GM18907 (cell line): ENCODE results near the gene PPY.
"Not testable (repeated sequence)": the region's sequence is repeated elsewhere in the genome, so short reads cannot be mapped to it uniquely, and the experiment has no call there.

ENCODE experiments used
- ATAC-seq: cut with Tn5 transposase; IDR thresholded peaks from one replicate; pipeline ENCODE4 v1.9.1; 2021; ENCODE audit warnings: mild to moderate bottlenecking, moderate library complexity; ENCODE audit not compliant: unreplicated experiment

The PPY gene

DNA sequence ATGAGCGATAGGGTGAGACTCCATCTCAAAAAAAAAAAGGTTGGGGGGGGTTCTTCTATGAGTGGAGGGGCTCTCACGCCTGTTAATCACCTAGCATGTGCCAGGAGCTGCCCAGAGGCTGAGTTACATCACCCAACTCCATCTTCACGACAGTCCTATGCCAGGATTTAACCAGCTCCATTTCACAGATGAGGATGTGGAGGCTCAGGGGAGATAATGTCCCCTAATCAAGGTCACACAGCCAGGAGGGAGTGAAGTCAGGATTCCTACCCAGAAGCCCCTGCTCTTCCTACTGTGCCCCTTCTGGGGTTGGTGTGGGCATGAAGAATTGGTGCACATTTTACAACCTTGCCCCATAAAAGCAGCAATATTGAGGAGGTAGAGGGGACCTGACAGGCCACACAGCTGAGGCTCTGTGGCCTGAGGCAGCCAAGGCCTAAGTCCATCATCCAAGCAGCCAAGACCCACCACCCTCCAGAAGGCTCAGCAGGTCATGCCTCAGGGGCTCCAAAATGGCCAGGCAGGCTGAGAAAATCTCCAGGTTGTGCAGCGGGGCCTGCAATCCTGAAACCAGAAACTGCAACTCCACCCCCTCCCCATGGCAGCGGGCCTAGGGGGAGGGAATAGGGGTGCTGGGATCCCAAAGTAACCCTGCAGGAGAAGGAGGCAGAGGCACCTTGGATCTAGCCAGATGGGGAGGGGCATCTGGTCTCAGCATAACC lies 6.9 kb downstream of the PPY start:
- no peak for ATAC-seq

DNA sequence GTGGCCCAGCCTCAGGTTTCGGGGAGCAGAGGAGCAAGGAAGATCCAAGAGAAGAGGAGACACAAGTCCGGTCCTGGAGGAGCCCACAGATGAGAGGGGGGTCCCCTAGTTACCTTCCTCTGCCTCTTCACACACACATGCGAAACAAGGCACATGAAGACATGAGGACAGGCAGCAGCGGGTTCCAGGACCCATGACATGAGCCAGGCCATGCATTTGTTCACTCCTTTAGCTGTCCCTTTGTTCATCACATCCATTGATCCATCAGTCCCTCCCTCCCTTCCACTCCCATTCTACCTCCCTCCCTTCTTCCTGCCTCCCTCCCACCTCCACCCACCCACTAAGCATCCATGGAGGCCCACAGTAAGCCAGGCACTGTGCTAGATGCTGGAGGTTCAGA lies 9.4 kb downstream of the PPY start:
- no peak for ATAC-seq

DNA sequence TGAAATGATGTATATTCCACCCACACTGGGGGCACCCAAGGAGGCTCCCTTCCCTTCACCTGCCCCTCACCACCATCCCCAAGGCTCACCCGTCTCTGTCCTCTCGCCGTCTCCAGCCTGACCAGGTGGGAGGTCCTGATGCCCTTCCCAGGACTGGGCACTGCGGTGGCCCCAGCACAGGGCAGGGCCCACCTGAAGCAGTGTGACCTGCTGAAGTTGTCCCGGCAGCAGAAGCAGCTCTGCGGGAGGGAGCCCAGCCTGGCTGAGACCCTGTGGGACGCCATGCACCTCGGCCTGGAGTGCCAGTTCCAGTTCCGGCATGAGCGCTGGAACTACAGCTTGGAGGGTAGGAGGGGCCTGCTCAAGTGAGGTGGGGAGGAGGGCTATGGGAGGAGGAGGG lies 9.9 kb downstream of the PPY start:
- no peak for ATAC-seq

DNA sequence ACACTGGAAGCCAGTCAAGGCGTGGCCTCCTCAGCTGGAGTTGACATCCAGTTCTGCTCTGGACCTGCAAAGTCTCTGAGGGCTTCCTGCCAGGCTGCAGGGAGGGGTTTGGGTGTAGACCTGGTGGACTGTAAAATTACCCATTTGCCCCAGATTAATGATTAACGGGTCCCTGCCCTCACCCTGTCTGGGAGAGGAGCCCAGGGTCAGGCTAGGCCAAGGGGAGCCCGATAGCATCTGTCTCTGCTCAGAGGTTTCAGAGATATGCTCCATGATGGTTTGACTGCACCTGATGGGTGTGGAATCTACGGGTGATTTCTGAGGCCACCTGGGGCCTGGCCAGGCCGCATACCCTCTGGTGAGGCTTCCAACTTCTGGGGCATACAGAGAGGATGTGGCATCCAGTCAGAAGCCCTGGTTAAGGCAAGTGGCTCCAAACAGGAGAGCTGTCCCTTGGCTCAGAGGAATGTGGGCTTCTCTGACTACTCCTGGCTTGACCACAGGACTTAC lies 11.2 kb downstream of the PPY start:
- no peak for ATAC-seq

DNA sequence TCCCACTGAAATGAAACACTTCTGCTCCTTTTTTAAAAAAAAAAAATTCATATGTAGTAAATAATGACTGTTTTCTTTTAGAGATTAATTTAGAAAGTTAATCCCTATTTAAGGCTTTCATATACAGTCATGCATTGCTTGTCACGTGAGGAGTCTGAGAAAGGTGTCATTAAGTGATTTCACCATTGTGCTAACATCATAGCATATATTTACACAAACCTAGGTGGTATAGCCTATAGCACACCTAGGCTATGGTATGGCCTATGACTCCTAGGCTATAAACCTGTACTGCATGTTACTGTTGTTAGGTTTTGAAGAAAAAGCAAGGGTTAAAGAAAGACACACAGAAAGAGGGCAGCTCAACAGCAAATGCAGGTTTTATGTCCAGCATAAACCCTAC lies 13.7 kb downstream of the PPY start:
- no peak for ATAC-seq

DNA sequence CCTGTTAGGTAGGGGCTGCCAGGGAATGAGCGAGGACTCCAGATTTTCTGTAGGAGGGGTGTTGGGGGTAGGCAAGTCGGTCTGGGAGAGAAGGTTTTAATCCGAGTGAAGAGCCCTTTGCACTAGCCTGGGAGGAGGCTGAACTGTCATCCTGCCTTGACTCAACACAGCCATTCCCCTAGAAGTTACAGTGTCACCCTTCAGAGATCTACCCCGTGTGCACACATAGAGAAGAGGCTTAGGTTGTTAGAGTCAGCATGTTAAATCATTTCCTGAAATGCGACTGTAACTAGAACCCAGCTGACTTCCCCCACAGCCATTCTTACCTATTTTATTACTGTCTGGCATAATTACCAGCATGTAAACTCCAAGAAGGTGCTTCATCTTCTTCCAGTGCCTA lies 14.3 kb downstream of the PPY start:
- ATAC-seq, result not testable (repeated sequence)

DNA sequence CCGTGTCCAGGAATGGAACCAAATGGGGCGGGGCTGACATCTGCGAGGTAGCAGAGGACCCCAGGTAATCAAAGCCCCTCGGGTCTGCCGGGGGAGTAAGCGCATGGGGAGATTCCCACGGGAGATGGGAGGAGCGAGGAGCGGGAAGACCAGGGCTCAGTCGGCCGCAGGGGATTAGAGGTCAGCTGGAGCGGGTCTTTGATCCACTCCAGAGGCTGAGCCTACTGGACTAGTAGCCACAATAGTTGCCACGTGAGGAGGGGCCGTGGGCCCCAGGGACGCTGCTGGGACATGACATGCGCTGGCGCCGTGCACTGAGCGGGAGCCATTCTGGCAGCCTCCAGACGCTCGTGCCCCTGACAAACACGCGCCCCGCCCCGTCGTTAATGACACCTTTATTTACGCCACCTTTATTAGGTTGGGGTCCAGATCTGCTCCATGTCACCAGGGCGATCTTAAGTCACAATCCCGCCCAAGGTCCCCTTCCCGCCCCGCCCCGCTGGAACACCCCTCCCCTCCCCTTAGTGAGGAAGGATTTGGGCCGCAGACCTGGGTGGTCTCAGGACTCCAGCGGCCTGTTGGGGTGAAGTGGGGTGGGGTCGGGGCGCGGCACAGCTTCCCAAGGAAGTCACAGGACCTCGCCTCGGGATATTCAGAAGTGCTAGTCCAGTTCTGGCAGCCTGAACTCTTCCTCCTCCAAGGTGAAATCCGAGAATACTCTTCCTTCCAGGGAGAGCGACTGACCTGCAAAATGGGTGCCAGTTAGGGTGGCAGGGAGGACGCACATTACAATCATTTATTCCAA lies 15.0 kb downstream of the PPY start:
- no peak for ATAC-seq

DNA sequence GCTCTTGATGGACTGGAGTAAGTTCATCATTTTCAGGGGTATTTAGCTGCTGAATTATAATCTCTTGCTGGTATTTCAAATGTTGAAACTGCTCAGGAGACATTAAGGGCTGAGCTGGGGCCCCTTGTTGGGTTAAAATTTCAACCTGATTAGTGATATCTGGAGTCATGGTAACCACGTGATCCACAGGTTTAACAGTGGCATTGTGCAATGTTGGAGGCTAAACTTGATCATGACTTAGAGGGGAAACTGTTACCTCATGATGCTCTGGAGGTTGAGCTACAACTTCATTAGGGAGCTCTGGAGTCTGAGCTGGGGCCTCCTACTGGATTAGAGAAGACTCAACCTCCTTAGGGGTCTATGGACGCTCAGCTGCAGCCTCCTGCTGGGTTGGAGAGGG lies 17.7 kb downstream of the PPY start:
- ATAC-seq, result no peak

DNA sequence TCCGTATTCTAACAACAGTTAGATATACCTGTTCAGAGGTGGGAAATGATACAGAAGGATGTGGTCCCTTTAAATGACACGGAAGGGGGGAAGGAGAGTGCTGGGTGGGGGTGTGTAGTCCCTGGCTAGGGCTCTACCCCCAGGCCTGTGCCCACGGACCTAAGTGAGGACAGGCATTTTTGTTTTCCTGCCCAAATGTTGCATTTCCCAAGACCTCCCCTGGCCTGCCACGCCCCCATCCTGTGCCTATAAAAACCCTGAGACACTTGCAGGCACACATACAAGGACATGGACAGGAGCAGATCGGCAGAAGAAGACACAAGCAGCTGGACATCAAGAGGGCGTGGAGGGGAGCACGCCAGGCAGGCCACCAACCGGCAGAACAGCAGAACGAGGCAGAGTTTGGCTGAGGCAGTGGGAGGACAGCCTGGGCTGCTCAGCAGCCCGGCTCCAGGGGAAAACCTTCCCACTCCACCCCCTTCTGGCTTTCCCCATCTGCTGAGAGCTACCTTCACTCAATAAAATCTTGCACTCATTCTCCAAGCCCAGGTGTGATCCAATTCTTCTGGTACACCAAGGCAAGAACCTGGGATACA lies 21.7 kb downstream of the PPY start:
- ATAC-seq, result no peak

DNA sequence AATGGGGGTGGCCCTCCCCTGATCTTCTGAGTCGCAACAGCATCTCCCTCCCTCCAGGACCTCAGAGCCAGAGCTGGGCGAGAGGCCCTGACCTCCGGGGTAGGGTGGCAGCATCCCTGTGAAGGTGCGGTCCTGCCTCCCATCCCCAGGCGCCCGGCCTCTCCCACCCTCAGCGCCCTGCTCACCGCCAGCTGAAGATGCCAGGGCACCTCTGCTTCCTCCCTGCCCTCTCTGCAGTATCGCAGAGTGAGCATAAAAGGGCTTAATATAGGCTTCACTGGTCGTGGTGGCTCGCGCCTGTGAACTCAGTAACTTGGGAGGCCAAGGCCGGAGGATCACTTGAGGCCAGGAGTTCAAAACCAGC lies 24.3 kb downstream of the PPY start:
- no peak for ATAC-seq

DNA sequence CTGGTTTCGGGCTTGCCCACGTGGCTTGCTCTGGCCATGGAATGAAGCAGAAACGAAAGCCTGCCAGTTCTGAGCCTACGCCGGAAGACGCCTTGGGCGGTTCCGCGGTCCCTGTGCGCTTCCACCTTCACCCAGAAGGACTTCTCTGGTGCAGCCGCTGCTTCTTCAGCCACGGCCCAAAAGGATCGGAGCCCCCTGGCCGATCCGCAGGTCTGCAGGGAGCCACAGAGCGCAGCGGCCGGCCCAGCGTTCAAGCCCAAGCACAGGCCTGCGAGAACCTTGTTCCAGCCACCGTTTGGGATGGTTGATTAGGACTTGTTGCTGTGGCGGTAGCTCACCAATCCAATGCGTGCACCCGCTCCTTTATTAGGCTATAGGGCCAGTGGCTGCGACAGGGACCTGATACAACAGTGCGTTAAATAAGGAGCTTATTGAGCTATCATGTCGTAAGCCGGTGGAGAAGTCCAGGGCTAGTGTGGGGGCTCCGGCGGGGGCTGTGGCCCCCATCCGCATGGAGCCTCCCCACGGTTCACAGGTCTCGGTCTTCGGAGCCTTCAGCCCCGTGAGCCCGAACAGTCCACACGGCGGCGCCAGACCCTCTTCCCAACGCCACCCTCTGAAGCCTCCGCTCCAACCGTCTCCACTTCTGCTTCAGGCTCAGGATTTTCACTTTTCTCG lies 24.8 kb downstream of the PPY start:
- ATAC-seq, result peak; percentile 73

DNA sequence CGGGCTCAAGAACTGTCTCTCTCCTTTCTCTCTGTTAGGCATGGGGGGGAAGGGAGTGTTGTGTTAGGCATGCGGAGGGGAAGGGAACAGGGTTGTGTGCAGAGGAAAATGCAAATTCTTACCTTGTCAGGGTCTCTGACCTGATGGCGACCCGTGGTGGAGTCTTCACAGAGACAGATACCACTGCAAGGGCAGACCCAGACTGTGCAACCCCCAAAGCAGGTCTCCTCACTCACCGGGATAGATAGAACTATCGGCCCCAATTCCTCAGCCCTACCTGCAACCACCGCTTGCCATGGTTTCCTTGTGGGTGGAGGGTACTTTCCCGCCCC lies 25.3 kb downstream of the PPY start:
- no peak for ATAC-seq

DNA sequence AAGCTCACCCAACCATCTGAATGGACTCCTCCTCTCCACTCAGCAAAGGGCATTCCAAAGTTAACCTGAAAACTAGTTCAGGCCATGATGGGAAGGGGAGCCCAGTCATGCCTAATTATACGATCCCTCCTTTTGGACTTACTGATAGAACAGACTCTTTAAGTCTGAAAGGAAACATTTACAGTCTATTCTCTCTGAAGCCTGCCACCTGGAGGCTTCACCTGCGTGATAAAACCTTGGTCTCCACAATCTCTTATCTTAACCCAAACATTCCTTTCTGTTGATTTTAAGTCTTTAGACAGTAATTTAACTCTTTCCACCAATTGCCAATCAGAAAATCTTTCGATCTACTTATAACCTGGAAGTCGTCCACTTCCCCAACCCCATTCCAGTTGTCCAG lies 25.9 kb downstream of the PPY start:
- ATAC-seq, result no peak

DNA sequence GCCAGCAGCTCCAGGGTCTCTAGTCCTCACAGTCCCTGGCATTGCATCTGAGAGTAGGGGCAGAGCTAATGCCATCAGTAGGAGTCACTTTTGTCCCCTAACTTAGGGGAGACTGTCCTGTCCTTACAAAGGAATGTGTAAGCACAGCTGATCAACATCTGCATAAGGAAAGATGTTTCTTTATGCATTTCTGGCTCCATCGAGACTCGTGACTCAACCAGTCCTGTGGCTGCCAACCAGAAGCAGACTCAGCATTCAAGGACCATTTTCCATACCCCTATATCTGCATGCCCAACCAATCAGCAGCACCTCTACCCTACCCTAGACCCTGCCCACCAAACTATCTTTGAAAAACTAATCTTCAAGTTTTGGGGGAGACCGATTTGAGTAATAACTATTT lies 26.7 kb downstream of the PPY start:
- no peak for ATAC-seq

DNA sequence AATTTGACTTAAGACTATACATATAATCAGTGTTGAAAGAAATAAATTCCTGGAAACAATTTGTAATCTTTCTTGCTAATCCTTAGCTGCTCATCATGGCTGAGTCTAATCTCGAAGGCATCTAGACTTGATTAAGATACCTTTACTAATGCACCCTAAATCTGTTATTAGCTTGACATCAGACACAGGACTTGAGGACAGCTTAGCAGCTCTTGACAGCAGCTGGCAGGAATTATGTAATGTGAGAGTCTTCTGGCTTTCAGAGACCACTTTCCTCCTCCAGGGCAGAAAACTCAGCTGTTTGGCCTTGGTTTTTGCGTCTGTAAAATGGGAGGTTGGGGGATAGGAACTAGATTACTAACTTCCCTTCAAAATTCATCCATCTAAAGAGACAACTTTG lies 27.8 kb downstream of the PPY start:
- ATAC-seq, result no peak

DNA sequence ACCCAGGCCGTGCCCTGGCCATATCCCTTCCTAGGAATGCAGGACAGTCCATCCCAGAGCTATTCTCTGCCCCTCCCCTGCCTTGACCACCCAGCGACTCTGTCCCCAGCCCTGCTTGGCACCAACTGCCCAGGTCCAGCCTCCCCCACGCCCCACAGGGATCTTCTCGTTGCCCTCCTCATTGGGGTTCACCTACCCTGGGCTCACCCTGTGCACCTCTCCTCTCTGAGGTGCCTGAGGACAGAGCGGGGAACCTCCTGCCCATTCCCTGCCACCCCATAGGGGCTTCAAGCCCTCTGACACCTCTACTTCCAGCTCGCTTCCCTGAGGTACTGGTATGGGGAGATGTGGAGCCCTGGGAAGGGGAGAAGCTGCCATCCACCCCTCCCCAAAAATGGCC lies 28.7 kb downstream of the PPY start:
- ATAC-seq, result no peak

DNA sequence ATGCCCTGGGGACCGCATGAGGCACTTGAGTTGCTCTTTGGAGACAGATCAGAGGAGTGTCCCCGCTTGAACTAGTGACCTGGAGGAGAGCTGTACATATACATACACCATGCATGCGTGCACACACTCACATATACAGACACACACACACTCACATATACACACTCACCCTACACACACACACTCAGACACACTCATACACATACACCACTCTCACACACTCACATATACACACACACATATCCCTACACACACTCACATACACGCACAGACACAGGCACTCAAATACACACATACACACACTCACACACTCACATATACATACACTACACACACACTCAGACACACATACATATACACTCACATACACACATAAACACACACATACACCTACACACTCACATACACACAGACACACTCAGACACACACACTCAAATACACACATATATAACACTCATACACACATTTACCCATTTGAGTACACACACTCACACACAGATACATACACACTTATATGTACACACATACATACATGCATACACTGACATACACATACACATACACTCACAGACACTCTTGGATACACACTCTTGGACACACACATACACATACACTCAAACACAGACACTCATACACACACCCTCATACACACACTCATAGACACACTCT lies 29.5 kb downstream of the PPY start:
- ATAC-seq, result no peak

DNA sequence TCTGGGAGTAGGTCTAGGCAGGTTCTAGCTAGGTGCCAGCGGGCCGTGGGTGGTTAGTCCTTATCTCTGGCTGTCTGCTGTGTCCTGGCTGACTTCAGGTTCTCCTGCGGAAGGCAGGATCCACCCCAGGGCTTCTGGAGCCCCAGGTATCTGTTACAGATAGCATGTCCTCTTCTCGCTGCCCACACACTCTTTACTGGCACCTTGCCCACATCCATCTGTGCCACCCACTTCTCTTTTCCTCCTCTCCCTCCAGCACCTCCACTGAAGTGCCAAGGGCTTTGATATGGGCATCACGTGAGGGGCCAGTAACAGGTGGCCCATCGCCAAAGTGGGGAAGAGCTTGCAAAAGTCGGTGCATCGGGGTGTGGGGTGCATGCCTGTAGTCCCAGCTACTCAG lies 30.4 kb downstream of the PPY start:
- no peak for ATAC-seq

DNA sequence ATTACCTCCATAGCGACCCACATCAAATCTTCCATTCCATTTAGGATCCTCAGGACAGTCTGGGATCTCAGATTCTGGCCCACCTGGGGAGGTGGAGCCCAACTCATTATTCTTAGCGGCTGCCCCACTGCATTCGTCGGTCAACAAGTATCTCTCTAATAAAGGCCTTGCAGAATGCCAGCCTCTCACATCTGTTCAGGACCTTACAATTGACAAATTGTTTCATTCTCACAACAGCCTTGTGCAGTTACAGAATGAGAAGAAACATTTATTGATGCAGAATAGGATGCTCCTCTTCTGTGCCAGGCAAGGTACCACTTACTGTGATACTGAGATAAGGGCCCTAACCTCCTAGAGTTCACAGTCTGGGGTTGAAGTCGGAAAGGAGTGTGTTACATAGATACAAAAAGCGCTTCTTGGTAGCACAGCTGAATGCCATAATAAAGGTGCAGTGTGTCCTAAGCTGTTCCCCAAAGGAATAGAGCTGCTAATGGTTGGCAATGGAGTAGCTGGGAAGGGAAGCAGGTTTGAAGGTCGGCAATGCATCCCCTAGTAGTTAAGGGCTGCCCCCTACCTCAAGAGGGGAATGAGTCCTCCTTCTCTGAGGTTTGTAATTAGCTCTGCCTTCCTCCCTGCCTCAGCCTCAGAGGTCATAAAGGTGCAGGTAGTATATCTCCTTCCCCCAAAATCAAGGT lies 32.6 kb downstream of the PPY start:
- ATAC-seq, result no peak

DNA sequence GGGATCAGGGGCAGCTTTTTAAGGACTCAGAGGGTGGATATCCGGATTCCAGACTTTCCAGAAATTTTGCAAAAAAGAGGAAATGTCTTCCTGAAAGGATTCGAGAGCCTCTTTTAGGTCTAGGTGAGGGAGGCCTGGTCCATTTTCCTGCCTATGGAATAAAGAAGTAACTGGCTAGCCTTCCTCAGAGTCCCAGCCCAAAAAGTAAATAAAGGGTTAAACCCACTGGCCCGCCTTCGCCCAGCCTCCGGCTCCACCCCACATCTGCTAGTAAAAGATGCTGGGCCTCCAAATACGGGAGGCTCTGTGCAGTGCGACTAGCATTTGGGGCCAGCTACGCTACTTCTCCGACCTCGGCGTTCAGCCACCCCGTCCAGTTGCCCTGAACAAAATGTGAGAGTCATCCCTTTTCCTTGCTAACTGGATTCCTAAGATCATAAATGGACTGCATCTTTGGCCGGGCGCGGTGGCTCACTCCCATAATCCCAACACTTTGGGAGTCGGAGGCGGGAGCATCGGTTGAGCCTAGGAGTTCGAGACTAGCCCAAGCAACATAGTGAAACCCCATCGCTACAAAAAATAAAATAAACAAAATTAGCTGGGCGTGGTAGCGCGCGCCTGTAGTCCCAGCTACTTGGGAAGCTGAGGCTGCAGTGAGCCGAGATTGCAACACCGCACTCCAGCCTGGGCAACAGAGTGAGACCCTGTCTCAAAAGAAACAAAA lies 34.1 kb downstream of the PPY start:
- no peak for ATAC-seq
